ENCODE data around the gene IRF2BPL.

DNA sequence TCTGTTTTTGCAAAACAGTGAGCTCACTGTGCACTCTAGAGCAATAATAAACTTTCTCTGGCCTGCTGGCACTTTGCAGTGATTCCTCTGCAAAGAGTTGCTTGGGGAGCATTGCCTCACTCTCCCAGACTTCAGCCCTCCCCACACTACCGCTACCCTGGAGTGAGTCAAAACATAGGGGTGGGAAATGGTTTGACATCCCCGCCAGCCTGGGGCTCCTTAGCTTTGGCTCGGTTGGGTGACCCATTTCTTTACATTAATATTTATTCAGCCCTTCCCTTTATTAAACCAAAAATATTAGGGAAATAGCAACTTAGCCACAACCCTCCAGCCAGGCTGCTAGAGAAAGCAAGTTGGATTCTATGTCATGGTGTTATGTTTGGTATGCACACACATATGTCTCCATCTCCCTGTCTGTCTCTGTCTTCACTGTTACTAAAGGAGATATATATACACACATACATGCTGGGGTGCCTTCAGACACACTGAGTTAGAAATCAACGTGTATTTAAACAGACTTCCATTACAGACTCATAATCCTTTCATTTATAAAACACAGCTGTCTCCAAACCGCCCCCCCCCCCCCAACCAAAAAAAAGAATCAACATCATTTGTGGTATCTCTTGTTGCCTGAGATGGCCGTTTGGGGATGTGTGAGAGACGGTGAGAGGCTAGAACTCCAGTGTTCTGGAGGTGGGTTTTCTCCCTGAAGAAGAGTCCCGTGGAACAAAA, 3.4 kb upstream of the IRF2BPL start:
- TF ChIP-seq, protein P1, sequence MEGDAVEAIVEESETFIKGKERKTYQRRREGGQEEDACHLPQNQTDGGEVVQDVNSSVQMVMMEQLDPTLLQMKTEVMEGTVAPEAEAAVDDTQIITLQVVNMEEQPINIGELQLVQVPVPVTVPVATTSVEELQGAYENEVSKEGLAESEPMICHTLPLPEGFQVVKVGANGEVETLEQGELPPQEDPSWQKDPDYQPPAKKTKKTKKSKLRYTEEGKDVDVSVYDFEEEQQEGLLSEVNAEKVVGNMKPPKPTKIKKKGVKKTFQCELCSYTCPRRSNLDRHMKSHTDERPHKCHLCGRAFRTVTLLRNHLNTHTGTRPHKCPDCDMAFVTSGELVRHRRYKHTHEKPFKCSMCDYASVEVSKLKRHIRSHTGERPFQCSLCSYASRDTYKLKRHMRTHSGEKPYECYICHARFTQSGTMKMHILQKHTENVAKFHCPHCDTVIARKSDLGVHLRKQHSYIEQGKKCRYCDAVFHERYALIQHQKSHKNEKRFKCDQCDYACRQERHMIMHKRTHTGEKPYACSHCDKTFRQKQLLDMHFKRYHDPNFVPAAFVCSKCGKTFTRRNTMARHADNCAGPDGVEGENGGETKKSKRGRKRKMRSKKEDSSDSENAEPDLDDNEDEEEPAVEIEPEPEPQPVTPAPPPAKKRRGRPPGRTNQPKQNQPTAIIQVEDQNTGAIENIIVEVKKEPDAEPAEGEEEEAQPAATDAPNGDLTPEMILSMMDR (IDR thresholded peaks at IDR 0.05) = no peak
- no peak for TF ChIP-seq POLR2A (IDR thresholded peaks at IDR 0.05)

All from prostate gland (tissue), 2 donors.